Stimulated activated CD8-positive, alpha-beta memory T cell treated with anti-CD3 and anti-CD28 coated beads, Interleukin-15, amount 100 ng/mL, for 48 hours (primary cell): ENCODE results near the gene ERAL1.
"Not testable (repeated sequence)": the region's sequence is repeated elsewhere in the genome, so short reads cannot be mapped to it uniquely, and the experiment has no call there.

ENCODE experiments used
- DNase-seq, 2 donors: peaks; one replicate each; pipeline ENCODE4 v3.0.0-alpha.2; 2020; ENCODE audit warnings: low read depth in 2 of 2

Gene ERAL1

GRCh38 chr17:28849281-28849680, 5.5 kb upstream of the ERAL1 start:
- DNase-seq: no peak

- DNase-seq: no peak
Observed at GRCh38 chr17:28853295-28853694, 1.5 kb upstream of the ERAL1 start.

GRCh38 chr17:28855336-28855679, 492 bp downstream of the ERAL1 start:
- no peak for DNase-seq

GRCh38 chr17:28856028-28856574, 1.3 kb downstream of the ERAL1 start:
- no peak for DNase-seq

- no peak for DNase-seq
Observed at GRCh38 chr17:28857905-28858800, 3.3 kb downstream of the ERAL1 start.

GRCh38 chr17:28858801-28859355, 4.1 kb downstream of the ERAL1 start:
- no peak for DNase-seq

- DNase-seq: no peak
Observed at GRCh38 chr17:28860363-28860808, 5.6 kb downstream of the ERAL1 start.

GRCh38 chr17:28861393-28862203, 6.8 kb downstream of the ERAL1 start:
- DNase-seq: no peak

GRCh38 chr17:28862561-28862960, 7.7 kb downstream of the ERAL1 start:
- DNase-seq: no peak

GRCh38 chr17:28863953-28864352, 9.1 kb downstream of the ERAL1 start:
- no peak for DNase-seq

- no peak for DNase-seq
Observed at GRCh38 chr17:28864991-28865849, 10.4 kb downstream of the ERAL1 start.

- no peak for DNase-seq
Observed at GRCh38 chr17:28865946-28866752, 11.3 kb downstream of the ERAL1 start.

- no peak for DNase-seq
Observed at GRCh38 chr17:28867276-28867675, 12.5 kb downstream of the ERAL1 start.

- no peak for DNase-seq
Observed at GRCh38 chr17:28871056-28871579, 16.3 kb downstream of the ERAL1 start.

- DNase-seq: no peak
Observed at GRCh38 chr17:28873839-28874238, 19.0 kb downstream of the ERAL1 start.

GRCh38 chr17:28874750-28875149, 19.9 kb downstream of the ERAL1 start:
- DNase-seq: no peak

GRCh38 chr17:28875848-28876550, 21.2 kb downstream of the ERAL1 start:
- no peak for DNase-seq

- not testable (repeated sequence) for DNase-seq
Observed at GRCh38 chr17:28877150-28877711, 22.4 kb downstream of the ERAL1 start.
